Cardiac fibroblast (primary cell): ENCODE measurements around the gene ADAMTS4.

Experiments
- DNase-seq, 2 donors: peaks; one replicate each; pipeline versions ENCODE4 v3.0.0 to v3.0.0-alpha.2; 2010; ENCODE audit warnings: low read depth in 2 of 2
- H3K4me3 ChIP-seq, 2 donors: replicated peaks in 1 of 2; 1 replicate in 1 of 2; 2 replicates in 1 of 2; pipeline ENCODE4 v1.5.1; 2011; ENCODE audit warnings: low read depth in 2 of 2, low read length in 2 of 2, mild to moderate bottlenecking in 2 of 2, moderate library complexity in 1 of 2
- TF ChIP-seq, protein P1 (sequence below): IDR thresholded peaks from one replicate; pipeline ENCODE4 v1.5.1; 2011; ENCODE audit warnings: low read depth, mild to moderate bottlenecking, low read length, inconsistent platforms

The ADAMTS4 gene

DNA sequence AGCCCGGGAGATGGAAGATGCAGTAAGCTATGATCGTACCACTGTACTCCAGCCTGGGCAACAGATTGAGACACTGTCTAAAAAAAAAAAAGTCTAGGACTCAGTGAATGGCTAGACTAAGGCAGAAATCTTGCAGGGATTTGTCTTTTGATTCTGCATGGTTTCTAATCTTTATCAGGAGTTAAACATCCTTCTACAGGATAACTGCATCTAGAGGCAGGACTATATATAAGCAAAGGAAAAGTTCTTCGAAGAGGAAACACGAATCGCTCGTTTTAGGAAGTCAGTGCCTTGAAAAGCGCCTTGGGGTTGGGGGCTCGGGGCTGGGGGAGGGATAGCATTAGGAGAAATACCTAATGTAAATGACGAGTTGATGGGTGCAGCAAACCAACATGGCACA, 45.7 kb downstream of the ADAMTS4 start:
- H3K4me3 ChIP-seq, result peak overlapping the region; percentile 80 to 85
- TF ChIP-seq, protein P1, sequence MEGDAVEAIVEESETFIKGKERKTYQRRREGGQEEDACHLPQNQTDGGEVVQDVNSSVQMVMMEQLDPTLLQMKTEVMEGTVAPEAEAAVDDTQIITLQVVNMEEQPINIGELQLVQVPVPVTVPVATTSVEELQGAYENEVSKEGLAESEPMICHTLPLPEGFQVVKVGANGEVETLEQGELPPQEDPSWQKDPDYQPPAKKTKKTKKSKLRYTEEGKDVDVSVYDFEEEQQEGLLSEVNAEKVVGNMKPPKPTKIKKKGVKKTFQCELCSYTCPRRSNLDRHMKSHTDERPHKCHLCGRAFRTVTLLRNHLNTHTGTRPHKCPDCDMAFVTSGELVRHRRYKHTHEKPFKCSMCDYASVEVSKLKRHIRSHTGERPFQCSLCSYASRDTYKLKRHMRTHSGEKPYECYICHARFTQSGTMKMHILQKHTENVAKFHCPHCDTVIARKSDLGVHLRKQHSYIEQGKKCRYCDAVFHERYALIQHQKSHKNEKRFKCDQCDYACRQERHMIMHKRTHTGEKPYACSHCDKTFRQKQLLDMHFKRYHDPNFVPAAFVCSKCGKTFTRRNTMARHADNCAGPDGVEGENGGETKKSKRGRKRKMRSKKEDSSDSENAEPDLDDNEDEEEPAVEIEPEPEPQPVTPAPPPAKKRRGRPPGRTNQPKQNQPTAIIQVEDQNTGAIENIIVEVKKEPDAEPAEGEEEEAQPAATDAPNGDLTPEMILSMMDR, result no peak

DNA sequence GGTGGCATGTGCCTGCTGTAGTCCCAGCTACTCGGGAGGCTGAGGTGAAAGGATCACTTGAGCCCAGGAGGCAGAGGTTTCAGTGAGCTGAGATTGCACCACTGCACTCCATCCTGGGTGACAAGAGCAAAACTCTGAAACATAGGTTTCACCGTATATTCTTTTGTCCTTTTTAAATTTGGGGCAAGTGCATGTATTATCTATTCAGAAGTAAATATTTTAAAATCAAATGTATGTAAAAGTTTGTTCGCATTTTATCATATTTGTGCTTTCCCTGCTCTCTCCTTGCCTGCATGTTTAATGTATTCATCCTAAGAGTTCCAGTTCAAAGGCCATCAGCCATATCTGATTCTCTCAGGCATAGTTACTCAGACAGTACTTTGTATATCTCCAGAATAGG, 53.0 kb downstream of the ADAMTS4 start:
- no peak overlapping the region for H3K4me3 ChIP-seq
- no peak for DNase-seq
- TF ChIP-seq, protein P1, result no peak

More for the DNA sequence above, 45.7 kb downstream of the ADAMTS4 start:
- DNase-seq, result no peak

DNA sequence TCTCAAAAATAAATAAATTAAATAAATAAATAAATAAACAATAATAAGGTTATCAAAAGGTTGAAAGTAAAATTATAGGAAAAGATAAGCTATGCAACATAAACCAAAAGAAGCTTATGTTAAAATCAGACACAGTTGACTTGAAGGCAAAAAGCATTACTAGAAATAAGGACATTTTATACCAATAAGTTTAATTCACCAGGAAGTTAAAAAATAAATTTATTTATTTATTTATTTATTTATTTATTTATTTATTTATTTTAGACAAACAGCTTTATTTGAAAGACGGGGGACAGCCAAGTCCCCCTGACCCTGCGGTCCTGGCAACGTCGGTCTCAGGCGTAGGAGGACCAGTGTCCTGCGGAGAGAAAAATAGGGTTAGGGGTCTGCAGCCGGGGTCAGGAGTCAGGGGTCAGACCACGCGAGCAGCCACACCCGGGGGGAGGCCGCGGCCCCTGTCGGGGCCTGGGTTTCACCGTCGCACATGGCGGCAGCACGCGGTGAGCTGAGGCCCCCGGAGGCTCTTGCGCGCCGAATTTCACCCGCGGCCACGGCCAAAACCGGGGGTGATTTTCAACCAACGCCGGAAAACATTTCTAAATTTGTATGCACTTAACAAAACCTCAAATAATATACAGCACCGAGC, 58.0 kb downstream of the ADAMTS4 start:
- TF ChIP-seq, protein P1, result no peak
- no peak overlapping the region for H3K4me3 ChIP-seq
- DNase-seq, result no peak

DNA sequence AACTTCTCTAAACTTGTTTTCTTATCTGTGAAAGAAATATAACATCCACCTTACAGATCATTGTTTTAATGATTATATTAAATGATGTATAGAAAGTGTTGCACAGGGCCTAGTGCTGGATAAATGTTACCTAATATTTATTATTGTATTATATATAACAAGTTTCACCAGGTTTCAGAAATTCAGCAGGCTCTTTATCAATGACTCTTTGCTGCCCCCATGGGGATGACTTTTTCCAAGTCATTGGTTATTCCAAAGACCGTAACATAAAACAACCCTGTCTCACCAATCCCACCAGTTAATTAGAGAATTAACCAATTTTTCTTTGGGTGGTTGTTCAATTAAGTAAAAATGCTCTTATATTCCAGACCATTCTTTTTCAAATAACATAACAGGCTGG, 59.1 kb downstream of the ADAMTS4 start:
- TF ChIP-seq, protein P1, result peak; percentile 45
- DNase-seq, result peak; percentile 72 to 74
- H3K4me3 ChIP-seq, result no peak overlapping the region

DNA sequence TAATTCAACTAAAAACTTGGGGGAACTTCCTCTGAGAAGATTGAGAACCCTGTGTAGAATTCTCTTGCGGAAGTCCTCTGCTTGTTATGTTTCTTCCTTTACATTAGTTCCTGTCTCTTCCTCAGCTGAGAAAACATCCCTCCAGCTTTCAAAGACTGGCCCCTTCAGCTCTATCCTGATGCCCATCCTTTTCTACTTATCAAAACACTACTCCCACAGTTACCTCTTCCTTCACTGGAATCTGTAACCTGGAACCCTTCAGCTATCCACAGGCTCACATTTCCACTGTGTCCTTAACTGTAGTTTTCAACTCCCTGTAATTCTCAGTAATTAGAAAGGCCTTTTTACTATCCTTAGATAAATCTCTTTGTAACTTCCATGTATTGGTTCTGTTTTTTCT, 60.4 kb downstream of the ADAMTS4 start:
- no peak for DNase-seq
- TF ChIP-seq, protein P1, result no peak
- H3K4me3 ChIP-seq, result no peak overlapping the region

DNA sequence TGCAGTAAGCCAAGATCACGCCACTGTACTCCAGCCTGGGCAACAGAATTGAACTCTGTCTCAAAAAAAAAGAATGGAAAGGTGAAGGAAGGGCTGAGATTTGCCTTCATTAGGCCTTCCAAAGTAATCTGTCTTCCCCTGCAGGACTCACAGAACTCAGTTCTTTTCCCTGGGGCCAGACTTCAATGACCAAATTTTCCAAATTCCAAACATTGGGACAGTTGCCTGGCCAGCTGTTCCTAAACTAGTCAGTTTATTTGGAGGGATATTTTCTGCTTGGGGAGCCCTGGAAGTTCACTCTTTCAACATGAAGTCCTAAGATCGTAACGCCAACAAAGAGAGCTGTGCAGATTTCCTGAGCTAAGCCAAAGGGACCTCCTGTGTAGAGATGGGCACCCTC, 61.0 kb downstream of the ADAMTS4 start:
- no peak for DNase-seq
- TF ChIP-seq, protein P1, result no peak
- H3K4me3 ChIP-seq, result no peak overlapping the region
